HG03280 (cell line): ENCODE data around the gene FAM174B.

ENCODE experiments used
- ATAC-seq: cut with Tn5 transposase; IDR thresholded peaks from one replicate; pipeline ENCODE4 v1.9.1; 2021; ENCODE audit warnings: mild to moderate bottlenecking, moderate library complexity; ENCODE audit not compliant: unreplicated experiment

Gene FAM174B

GRCh38 chr15:92655178-92655995 is at the start of gene FAM174B:
Gene FAM174B (minus strand): TSS chr15:92655775.
- ATAC-seq = peak; percentile 64

DNA sequence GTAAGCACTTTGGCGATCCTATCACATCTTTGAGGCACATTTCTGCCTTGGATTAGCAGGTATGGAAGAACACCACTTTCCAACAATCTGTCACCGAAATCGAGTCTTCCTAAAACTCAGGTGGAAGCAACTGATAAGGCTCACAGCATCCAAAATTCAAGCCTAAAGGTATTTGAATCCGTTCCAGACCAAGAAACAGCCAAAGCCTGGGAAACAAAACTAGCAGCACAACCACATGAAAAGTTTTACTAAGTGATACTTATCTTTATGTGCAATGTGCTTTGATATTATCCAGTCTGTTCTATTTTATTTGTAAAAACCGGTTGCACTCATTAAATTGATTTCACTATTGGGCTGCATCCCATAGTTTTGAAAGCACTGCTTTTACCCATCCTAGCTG is 40.5 kb upstream of the FAM174B start:
- ATAC-seq = no peak

DNA sequence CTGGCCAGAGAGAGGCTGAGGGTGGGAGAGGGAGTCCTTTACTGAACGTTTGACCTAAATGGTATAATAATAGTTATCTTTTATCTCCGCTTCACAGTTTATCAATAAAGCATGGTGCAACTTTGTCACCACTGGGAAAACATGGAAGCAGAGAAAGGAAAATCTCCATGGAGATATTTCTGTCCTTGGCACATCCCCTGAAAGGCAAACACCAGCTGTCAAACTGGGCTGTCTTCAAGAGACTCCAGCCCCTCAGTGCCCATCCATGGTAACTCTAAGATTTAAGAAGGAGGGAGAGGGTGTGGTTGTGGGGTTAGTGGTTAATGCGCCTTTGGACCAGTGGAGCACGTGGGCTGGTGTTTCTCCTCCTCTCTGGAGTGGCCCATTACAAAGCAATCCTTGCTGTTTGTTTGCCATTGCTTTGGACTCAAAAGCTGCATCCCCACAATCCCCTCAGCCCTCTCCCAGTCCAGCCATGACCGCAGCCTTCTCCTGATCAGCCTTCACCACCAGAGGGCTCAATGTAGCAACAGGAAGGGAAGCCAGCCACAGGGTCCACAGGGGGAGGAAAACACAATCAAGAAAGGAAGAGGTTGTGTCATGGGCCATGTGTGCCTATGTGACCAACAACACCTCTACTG is 38.2 kb upstream of the FAM174B start:
- no peak for ATAC-seq

GRCh38 chr15:92690395-92690794 is 34.8 kb upstream of the FAM174B start:
- no peak for ATAC-seq

GRCh38 chr15:92687746-92688145 is 32.2 kb upstream of the FAM174B start:
- ATAC-seq = no peak

- ATAC-seq = no peak
Measured at GRCh38 chr15:92687195-92687602, 31.6 kb upstream of the FAM174B start.

GRCh38 chr15:92683511-92683834 is 27.9 kb upstream of the FAM174B start:
- ATAC-seq = no peak

DNA sequence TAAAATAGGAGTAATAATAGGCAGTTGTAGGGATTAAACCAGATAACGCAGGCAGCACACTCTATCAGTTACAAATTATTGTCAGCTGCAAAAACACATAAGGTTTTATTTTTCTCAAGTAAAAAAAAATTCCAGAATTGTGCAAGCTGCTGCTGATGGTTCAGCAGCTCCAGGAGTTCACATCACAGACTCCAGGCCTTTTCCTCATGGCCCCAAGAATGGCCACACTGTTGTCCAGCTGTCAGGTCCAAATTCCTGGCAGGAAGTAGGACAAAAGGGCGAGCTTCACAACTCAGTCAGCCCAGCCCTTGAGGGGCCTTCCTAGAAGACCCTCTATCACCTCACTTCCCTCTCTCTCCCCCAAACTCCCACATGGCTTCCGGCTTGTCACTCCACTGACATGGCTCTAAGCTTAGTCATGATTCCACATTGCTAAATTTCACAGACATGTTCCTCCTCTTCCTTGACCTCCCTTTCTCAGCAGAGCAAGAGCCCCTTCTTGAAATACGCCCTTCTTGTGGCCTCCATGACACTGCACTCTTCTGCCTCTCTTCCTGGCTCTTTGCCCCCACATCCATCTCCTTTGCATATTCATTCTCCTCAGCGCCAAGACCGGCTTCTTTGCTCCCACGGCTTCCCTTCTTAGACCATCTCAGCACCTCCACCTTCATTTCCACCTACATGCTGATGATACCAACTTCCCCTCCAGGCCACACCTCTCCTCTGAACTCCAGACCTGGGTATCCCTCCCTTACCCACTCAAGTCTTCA is 27.4 kb upstream of the FAM174B start:
- ATAC-seq = no peak

- no peak for ATAC-seq
Measured at GRCh38 chr15:92681141-92681631, 25.6 kb upstream of the FAM174B start.

- no peak for ATAC-seq
Measured at GRCh38 chr15:92677999-92678398, 22.4 kb upstream of the FAM174B start.

DNA sequence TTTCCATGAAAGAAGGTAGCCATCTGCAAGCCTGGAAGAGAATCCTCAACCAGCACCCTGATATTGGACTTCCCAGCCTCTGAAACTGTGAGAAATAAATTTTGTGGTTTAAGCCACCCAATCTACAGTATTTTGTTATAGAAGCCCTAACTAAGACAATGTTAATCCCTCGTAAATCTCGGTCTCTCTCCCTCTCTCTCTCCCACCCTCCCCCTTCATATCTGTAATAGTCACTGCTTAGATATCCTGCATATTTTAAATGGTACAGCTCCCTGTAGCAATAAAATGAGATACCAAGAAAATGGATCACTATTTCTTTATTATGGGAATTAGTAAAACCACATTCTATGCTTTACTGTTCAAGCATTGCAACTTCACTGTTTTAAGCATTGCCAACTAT is 21.0 kb upstream of the FAM174B start:
- ATAC-seq = no peak

- no peak for ATAC-seq
Measured at GRCh38 chr15:92675485-92675884, 19.9 kb upstream of the FAM174B start.

GRCh38 chr15:92674347-92674746 is 18.8 kb upstream of the FAM174B start:
- ATAC-seq = no peak

- no peak for ATAC-seq
Measured at GRCh38 chr15:92672102-92672501, 16.5 kb upstream of the FAM174B start.

DNA sequence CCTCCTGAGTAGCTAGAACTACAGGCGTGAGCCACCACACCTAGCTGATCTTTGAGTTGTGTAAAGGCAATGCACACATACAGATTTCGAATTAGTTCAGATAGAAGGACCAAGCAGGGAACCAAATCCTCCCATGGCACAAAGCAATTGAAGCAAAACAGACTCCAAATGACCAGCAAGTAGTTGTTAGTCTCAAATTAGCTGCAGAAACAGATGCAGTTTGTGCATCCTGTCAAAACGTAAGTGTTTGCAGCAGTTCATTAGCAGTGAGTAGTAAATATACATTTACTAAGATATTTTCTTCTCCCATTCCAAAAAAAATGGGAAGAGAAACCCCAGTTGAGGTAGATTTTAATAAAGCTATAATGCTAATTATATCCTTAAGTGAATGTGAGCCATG is 15.8 kb upstream of the FAM174B start:
- no peak for ATAC-seq

DNA sequence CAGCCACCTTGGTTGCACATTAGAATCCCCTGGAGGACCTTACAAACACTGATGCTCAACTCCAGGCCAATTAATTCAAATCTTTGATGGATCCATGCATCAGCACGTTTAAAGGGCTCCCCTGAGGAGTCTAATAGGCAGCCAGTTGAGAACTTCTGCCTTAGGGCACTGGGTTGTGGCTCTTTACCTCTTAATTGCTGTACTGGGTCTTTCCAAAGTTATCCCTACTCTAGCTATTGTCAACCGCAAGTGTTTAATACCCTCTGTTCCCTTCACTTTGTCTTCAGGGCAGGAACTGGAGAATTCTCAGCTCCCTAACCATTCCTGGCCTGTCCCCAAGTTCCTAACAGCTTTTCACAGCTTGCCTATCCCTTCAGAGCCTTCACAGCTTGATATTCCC is 15.0 kb upstream of the FAM174B start:
- ATAC-seq = no peak

DNA sequence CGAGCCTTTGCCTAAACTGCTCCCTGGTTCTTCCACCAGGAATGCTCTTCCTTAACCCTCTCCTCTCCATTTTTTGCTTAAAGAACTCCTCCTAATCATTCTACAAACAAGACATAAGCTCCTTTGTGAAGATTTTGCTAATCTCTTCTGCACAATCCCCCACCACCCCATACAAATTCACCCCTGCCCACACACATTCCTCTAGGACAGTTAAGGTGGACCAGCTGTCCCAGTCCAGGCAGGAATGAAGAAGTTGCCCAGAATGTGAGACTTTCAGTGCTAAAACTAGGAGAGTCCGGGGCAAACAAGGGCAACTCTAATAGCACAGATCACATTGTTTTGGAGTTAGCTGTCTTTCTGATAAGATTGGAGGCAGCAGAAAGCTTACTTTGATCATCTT is 13.9 kb upstream of the FAM174B start:
- ATAC-seq = no peak

DNA sequence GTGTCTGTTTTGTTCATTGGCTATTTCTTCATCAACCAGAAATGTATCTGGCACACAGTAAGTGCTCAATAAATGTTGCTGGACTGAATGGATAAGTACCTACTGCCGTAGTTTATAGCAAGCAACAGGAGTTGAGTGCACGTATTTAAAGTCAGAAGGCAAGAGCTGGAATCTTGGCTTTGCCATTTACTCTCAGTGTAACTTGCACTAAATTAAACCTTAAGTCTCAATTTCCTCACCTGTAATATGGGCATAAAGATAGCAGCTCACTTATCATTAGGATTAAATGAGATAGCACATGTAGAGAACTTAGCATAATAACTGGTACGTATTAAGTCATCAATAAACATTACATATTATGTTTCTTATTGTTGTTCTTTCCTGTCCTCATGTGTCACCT is 13.0 kb upstream of the FAM174B start:
- ATAC-seq = no peak

DNA sequence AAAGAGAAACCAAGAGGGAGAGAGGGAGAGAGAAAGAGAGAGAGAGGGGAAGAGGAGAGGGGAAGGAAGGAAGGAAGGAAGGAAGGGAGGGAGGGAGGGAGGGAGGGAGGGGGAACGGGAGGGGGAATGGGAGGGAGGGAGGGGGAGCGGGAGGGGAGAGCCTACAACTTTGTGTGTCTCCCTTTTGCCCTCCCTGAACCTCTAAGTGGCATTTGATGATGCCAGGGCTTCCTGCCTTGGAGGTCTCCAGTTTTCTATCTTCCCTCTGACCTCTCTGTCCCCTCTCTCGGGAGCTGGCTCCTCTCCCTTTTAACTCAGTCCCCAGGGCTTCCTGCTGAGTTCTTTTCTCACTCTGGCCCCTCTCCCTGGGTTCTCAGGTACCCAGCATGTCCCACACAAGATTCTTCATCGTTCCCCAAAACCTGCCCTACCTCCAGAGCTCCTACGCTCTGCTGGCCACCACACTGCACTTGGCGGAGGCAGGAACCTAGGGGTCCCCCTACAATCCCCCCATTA is 12.5 kb upstream of the FAM174B start:
- ATAC-seq = no peak

DNA sequence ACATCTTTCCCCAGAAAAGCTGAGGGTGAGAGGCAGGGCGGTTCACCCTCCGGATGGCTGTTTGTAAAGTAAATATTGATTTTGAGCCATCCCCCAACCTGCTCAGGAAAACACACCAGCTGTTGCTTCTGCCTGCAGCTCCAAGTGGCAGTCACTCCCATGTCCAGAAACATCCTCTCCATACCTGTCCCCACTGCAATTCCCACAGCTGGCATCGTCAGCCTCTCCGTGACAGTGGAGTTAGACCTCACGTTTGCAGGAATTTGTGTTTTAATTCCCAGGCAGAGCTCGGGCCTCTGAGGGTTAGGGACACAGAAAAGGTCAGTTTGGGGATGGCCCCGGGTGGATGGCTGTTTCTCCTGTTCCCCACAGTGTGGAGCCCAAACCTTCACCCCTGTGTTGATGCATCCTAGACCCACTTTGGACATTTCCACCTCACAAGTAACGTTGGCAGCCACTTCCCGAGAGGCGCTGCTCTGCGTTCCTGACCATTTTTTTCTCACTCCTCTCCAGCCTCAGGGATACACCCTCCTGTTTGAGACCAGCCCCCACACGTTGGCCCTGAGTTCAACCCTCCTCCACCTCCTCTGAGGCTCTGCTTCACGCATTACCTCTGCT is 11.8 kb upstream of the FAM174B start:
- no peak for ATAC-seq

DNA sequence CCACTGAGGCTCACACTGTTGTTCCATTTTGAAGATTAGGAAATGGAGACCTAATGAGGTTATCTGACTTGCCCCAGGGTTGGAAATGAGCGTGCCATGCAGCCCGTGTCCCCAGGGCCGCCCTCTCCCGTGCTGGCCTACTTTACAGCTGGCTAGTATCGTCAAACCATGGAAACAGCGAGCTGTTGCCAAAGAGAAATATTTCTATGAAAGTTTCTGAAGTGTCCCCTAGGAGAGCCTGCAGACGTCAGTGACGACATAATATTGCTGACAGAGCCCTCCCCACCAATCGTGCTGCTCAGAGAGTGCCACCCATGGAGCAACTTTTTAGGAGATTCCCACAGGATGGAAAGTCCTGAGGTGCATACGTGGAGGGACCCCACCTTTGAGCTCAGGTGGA is 11.2 kb upstream of the FAM174B start:
- ATAC-seq = no peak
